ENCODE results near the gene TJP3.

Gene TJP3

DNA sequence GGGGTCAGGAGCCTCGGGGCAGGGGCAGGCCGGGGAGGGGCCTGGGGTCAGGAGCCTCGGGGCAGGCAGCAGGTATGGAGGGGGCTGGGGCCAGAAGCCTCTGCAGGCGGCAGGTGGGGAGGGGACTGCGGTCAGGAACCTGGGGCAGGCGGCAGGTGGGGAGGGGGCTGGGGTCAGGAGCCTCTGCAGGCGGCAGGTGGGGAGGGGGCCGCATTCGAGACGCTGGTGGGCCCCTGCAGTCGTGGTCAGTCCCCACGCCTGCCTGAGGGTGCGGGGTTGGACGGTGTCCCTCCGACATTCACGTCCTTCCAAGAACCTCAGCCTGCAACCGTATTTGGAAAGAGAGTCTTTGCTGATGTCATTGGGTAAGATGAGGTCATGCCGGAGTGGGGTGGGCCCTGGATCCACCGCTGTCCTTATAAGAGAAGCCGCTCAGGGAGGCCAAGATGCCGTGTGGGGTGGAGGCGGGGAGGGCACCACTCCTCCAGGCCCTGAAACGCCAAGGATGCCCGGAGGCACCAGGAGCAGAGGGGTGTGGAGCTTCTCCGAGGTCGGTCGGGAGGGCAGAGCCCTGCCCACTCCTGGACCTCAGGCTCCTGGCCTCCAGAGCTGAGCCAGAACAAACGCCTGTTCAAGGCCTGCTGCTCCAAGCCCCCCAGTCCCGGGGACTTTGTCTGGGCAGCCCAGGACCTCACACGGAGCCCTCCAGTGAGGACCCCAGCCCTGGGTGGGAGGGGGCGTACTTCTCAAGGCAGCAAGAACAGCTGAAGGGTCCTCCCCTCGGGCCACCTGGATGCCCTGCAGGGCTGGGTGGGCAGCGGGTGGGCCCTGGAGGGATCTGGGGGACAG is 38.0 kb upstream of the TJP3 start:
- TF ChIP-seq, protein P1, sequence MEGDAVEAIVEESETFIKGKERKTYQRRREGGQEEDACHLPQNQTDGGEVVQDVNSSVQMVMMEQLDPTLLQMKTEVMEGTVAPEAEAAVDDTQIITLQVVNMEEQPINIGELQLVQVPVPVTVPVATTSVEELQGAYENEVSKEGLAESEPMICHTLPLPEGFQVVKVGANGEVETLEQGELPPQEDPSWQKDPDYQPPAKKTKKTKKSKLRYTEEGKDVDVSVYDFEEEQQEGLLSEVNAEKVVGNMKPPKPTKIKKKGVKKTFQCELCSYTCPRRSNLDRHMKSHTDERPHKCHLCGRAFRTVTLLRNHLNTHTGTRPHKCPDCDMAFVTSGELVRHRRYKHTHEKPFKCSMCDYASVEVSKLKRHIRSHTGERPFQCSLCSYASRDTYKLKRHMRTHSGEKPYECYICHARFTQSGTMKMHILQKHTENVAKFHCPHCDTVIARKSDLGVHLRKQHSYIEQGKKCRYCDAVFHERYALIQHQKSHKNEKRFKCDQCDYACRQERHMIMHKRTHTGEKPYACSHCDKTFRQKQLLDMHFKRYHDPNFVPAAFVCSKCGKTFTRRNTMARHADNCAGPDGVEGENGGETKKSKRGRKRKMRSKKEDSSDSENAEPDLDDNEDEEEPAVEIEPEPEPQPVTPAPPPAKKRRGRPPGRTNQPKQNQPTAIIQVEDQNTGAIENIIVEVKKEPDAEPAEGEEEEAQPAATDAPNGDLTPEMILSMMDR (IDR thresholded peaks at IDR 0.05; ENCODE audit: poor library complexity, severe bottlenecking) = no peak
- no peak for DNase-seq (ENCODE audit: low spot score)
- no peak overlapping the region for H3K4me3 ChIP-seq (ENCODE audit: severe bottlenecking)
- no peaks in the 10 kb centered on the region for H3K9me3 ChIP-seq (ENCODE audit: severe bottlenecking)
- ATAC-seq (ENCODE audit: low read depth) = no peak
- no peaks in the 10 kb centered on the region for H3K27me3 ChIP-seq (ENCODE audit: insufficient read depth, poor library complexity, severe bottlenecking)
- no peak overlapping the region for H3K27ac ChIP-seq (ENCODE audit: poor library complexity, severe bottlenecking)
- no peaks in the 10 kb centered on the region for H3K36me3 ChIP-seq (ENCODE audit: low read depth)
- no peaks in the 10 kb centered on the region for H3K4me1 ChIP-seq (ENCODE audit: insufficient read depth, poor library complexity, severe bottlenecking)

DNA sequence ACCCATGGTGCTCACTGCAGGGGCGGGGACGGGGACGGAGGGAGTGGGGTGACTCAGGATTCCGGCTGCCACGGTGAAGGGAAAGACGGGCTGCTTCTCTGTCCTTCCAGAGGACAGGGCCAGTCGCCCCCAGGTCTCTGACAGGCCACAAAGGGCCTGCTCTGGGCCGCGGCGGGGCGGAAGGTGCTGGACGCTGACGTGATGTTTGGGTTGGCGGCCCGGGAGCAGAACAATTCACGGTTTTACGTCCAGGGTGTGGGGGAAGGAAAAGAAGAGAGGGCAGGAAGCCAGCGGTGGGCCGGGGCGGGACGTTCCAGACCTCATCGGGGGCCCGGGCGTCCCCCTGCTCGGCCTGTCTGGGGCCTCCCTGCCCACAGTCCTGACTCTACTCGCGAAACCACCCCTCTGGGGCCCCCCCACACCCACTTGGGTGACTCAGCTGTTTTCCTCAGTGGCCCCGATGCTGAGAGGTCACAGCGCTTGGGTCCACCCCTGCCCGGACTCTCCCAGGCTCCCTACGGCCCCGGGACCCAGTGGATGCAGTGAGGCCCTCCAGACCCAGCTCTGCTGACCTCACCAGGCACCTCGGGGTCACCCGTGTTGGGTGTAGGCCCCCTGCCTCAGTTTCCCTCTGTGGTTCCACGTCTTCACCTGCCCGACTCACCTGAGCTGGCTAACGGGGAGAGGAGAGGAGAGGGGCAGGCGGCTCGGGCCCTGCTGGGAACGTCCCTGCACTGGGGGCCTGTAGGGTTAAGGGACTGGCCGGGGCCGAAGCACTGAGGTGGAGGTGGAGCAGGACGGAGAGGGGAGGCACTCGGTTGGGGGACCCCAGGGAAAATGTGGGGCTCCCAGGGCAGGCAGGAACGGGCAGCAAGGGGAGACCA is 37.1 kb upstream of the TJP3 start:
- no peaks in the 10 kb centered on the region for H3K9me3 ChIP-seq (ENCODE audit: severe bottlenecking)
- no peaks in the 10 kb centered on the region for H3K4me1 ChIP-seq (ENCODE audit: insufficient read depth, poor library complexity, severe bottlenecking)
- H3K27me3 ChIP-seq (ENCODE audit: insufficient read depth, poor library complexity, severe bottlenecking) = no peaks in the 10 kb centered on the region
- ATAC-seq (ENCODE audit: low read depth) = no peak
- H3K27ac ChIP-seq (ENCODE audit: poor library complexity, severe bottlenecking) = no peak overlapping the region
- H3K4me3 ChIP-seq (ENCODE audit: severe bottlenecking) = no peak overlapping the region
- no peaks in the 10 kb centered on the region for H3K36me3 ChIP-seq (ENCODE audit: low read depth)
- TF ChIP-seq, protein P1 (IDR thresholded peaks at IDR 0.05; ENCODE audit: poor library complexity, severe bottlenecking) = no peak
- no peak for DNase-seq (ENCODE audit: low spot score)

DNA sequence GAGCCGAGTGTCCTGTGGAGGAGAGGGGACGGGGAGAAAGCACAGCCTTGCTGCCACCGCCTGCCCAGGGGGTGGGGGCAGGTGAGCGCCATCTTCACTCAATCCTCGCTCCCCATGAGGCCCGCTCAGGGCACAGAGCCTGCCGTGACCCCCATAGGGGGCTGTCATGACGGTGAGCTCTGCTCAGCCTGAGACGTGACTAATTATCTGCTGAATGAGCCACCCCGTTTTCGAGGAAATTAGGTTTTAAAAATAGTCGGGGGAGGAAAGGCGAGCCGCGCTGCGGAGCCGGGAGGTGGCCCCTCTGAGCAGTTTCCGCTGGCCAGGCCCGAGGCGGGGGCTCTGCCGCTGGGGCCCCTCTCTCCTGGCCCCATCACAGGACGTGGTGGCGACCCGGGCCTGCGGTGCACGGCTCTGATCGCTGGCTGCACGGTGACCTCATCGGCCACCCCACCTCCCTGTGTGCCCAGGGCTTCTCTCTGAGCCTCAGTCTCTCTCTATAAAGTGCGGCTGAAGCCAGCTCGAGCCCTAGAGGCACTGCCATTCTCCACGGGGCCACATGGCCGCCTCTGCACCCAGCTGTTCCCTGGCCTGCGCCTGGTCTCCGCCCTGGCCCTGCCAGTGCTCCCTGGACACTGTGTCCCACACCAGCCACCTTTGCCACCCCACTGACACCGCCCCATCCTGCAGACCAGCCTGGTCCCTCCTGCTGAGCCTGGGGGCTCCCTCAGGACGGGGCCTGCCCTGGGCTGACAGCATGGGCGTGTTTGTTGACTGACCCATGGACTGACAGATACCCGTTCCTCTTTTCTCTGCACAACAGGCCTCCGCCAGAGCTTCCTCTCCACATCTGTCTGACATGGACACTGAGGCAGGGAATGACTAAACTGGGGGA is 36.3 kb upstream of the TJP3 start:
- TF ChIP-seq, protein P1 (IDR thresholded peaks at IDR 0.05; ENCODE audit: poor library complexity, severe bottlenecking) = no peak
- ATAC-seq (ENCODE audit: low read depth) = no peak
- Histone ChIP-seq H3K27me3 (ENCODE audit: insufficient read depth, poor library complexity, severe bottlenecking) (no peaks in the 10 kb centered on the region), H3K4me1 (ENCODE audit: insufficient read depth, poor library complexity, severe bottlenecking) (no peaks in the 10 kb centered on the region), H3K27ac (ENCODE audit: poor library complexity, severe bottlenecking) (no peak overlapping the region), H3K4me3 (ENCODE audit: severe bottlenecking) (no peak overlapping the region), H3K36me3 (ENCODE audit: low read depth) (no peaks in the 10 kb centered on the region), H3K9me3 (ENCODE audit: severe bottlenecking) (no peaks in the 10 kb centered on the region)
- no peak for DNase-seq (ENCODE audit: low spot score)

DNA sequence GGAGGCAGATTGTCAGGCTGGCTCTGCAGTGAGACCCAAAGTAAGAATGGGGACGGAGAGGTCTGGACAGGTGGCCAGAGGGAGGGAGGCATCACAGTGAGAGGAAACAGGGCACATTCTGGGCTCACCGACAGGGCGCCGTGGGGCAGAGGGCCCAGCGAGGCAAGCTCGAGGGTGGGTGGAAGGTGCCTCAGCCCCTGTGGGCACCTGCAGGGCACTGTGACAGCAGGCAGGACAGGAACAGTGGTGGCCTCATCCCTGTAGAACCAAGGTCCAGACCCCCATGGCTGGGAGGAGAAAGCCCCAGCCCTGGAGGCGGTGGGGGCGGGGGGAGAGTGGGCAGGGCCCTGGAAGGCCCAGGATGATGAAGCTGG is 35.6 kb upstream of the TJP3 start:
- TF ChIP-seq, protein P1 (IDR thresholded peaks at IDR 0.05; ENCODE audit: poor library complexity, severe bottlenecking) = no peak
- no peak for DNase-seq (ENCODE audit: low spot score)
- Histone ChIP-seq H3K27ac (ENCODE audit: poor library complexity, severe bottlenecking) (no peak overlapping the region), H3K27me3 (ENCODE audit: insufficient read depth, poor library complexity, severe bottlenecking) (no peaks in the 10 kb centered on the region), H3K9me3 (ENCODE audit: severe bottlenecking) (no peaks in the 10 kb centered on the region), H3K4me3 (ENCODE audit: severe bottlenecking) (no peak overlapping the region), H3K36me3 (ENCODE audit: low read depth) (no peaks in the 10 kb centered on the region), H3K4me1 (ENCODE audit: insufficient read depth, poor library complexity, severe bottlenecking) (no peaks in the 10 kb centered on the region)
- no peak for ATAC-seq (ENCODE audit: low read depth)
